HepG2 (cell line): ENCODE results near the gene ZBTB20. TPM values are rescaled to one million over a fixed set of nuclear protein-coding genes. Genes with fewer than 3 reads are reported as not detected.

ENCODE experiments used
- CTCF ChIP-seq: sonication (generic); formaldehyde crosslinking; IDR thresholded peaks from 2 replicates; pipeline ENCODE4 v1.5.0; 2020; ENCODE audit warnings: mild to moderate bottlenecking, missing genetic modification reagents, moderate library complexity
- DRAP1 ChIP-seq: IDR thresholded peaks from 2 replicates; pipeline ENCODE4 v1.6.1; 2016; ENCODE audit warnings: missing genetic modification reagents, missing compliant biosample characterization
- DZIP1 ChIP-seq: sonication (generic); formaldehyde crosslinking; IDR thresholded peaks from 2 replicates; pipeline ENCODE4 v1.5.0; 2020; ENCODE audit warnings: mild to moderate bottlenecking, missing genetic modification reagents
- GATA4 ChIP-seq: sonication (generic); IDR thresholded peaks from 2 replicates; pipeline ENCODE4 v1.6.1; 2016; ENCODE audit warnings: antibody characterized with exemption, low read depth, borderline replicate concordance
- JARID2 ChIP-seq: sonication (generic); formaldehyde crosslinking; IDR thresholded peaks from 2 replicates; pipeline ENCODE4 v1.8.1; 2023; ENCODE audit warnings: missing genetic modification reagents, inconsistent platforms; ENCODE audit not compliant: insufficient replicate concordance
- KMT2B ChIP-seq: IDR thresholded peaks from 2 replicates; pipeline ENCODE4 v1.6.1; 2016; ENCODE audit warnings: missing genetic modification reagents, missing compliant biosample characterization
- MAFF ChIP-seq: IDR thresholded peaks from 2 replicates; pipeline ENCODE4 v1.6.1; 2011; ENCODE audit warnings: low read depth, low read length, improper control_type of control experiment
- MAZ ChIP-seq, 2 experiments: sonication (generic) in 1 of 2; formaldehyde crosslinking in 1 of 2; IDR thresholded peaks; 2 replicates each; pipeline versions ENCODE4 v1.5.0 to v1.6.1; 2012 to 2020; ENCODE audit warnings: low read depth in 2 of 2, mild to moderate bottlenecking in 2 of 2, borderline replicate concordance in 1 of 2, improper control_type of control experiment in 1 of 2, low read length in 1 of 2, missing genetic modification reagents in 1 of 2, moderate library complexity in 1 of 2
- NFIB ChIP-seq: sonication (generic); formaldehyde crosslinking; IDR thresholded peaks from 2 replicates; pipeline ENCODE4 v1.9.0; 2021; ENCODE audit warnings: missing genetic modification reagents, mild to moderate bottlenecking, borderline replicate concordance
- PITX1 ChIP-seq: sonication (generic); formaldehyde crosslinking; IDR thresholded peaks from 2 replicates; pipeline ENCODE4 v1.5.1; 2020; ENCODE audit warnings: mild to moderate bottlenecking, missing genetic modification reagents
- POGK ChIP-seq: sonication (generic); formaldehyde crosslinking; conservative IDR thresholded peaks from 2 replicates; pipeline ENCODE4 v1.8.0; 2022; ENCODE audit warnings: mild to moderate bottlenecking, moderate library complexity, missing genetic modification reagents
- POGZ ChIP-seq: sonication (generic); formaldehyde crosslinking; IDR thresholded peaks from 2 replicates; pipeline ENCODE4 v1.4.0; 2020; ENCODE audit warnings: mild to moderate bottlenecking, missing genetic modification reagents
- PRPF4 ChIP-seq: fragments of 200-400 bp; formaldehyde crosslinking; IDR thresholded peaks from 2 replicates; pipeline ENCODE4 v1.6.1; 2016; ENCODE audit warnings: low read length, low read depth; ENCODE audit not compliant: poor library complexity, severe bottlenecking
- SOX13 ChIP-seq, 3 experiments: fragments of 450-650 bp in 1 of 3; sonication (generic) in 1 of 3; formaldehyde crosslinking in 1 of 3; IDR thresholded peaks in 2 of 3; conservative IDR thresholded peaks in 1 of 3; 2 replicates each; pipeline versions ENCODE4 v1.5.0 to v1.6.1; 2016 to 2020; ENCODE audit warnings: antibody characterized with exemption in 1 of 3, mild to moderate bottlenecking in 1 of 3, missing compliant biosample characterization in 1 of 3, missing genetic modification reagents in 1 of 3, moderate library complexity in 1 of 3
- ZFX ChIP-seq: sonication (generic); formaldehyde crosslinking; IDR thresholded peaks from 2 replicates; pipeline ENCODE4 v1.4.0; 2020; ENCODE audit warnings: mild to moderate bottlenecking, low read depth, missing genetic modification reagents, moderate library complexity
- ZNF446 ChIP-seq: sonication (generic); formaldehyde crosslinking; IDR thresholded peaks from 2 replicates; pipeline ENCODE4 v1.5.0; 2020; ENCODE audit warnings: mild to moderate bottlenecking, missing genetic modification reagents
- ZNF512 ChIP-seq: sonication (generic); formaldehyde crosslinking; IDR thresholded peaks from 2 replicates; pipeline ENCODE4 v1.4.0; 2020; ENCODE audit warnings: mild to moderate bottlenecking, missing genetic modification reagents
- ZNF546 ChIP-seq: sonication (generic); formaldehyde crosslinking; conservative IDR thresholded peaks from 2 replicates; pipeline ENCODE4 v1.8.1; 2023; ENCODE audit warnings: mild to moderate bottlenecking, missing genetic modification reagents
- ZSCAN9 ChIP-seq: IDR thresholded peaks from 2 replicates; pipeline ENCODE4 v1.6.1; 2016; ENCODE audit warnings: borderline replicate concordance
- polyA plus RNA-seq, 8 experiments: library from polyadenylated mRNA; depleted of rRNA in 3 of 8; stranded (reverse) in 7 of 8; unstranded in 1 of 8; fragments of >200 nt; fragmentation: Illumina TruSeq in 4 of 8; extraction: Trizol in 4 of 8; gene quantifications; 2 replicates each; pipeline versions ENCODE4 v1.2.1 to v1.2.3, GENCODE V29; 2011 to 2016; ENCODE audit warnings: low read depth in 4 of 8, missing spikeins in 1 of 8, mixed read lengths in 1 of 8; ENCODE audit not compliant: insufficient read depth in 1 of 8
- total RNA-seq, 5 experiments: library from RNA; depleted of rRNA; stranded (reverse); fragments of >200 nt; fragmentation: Illumina TruSeq; extraction: Trizol; gene quantifications; 2 replicates each; pipeline ENCODE4 v1.2.3, GENCODE V29; 2016; ENCODE audit warnings: low read depth in 1 of 5

ZBTB20 gene
- total and polyA plus RNA-seq, 2 of the 13 experiments (the other 11 are each of a cell fraction or from before 2014, with no cell fraction given), result 1.9 to 8.8 TPM

- no peak for TF ChIP-seq PRPF4
- TF ChIP-seq CTCF (CRISPR knock-in tag), result peak; percentile 25
- TF ChIP-seq POGZ (CRISPR knock-in tag), result peak; percentile 87
- TF ChIP-seq DRAP1 (CRISPR knock-in tag), result peak; percentile 30; the same call in 1 of the 2 replicates
- TF ChIP-seq GATA4, result peak; percentile 91; the same call in 1 of the 2 replicates
- TF ChIP-seq ZSCAN9, result peak; percentile 68; the same call in 1 of the 2 replicates
- no peak for TF ChIP-seq MAZ (IDR thresholded peaks at IDR 0.05; ENCODE audit: borderline replicate concordance, low read depth, low read length)
- TF ChIP-seq MAZ (CRISPR knock-in tag; IDR thresholded peaks at IDR 0.05; ENCODE audit: low read depth), result peak; percentile 58
- TF ChIP-seq PITX1, result peak; percentile 90
- 0 out of 2 replicates have a peak, but pooled peaks have one; percentile 31 for TF ChIP-seq POGK
- no peak for TF ChIP-seq ZNF446 (CRISPR knock-in tag)
- TF ChIP-seq ZNF512 (CRISPR knock-in tag), result no peak
- no peak for TF ChIP-seq ZNF546 (CRISPR knock-in tag)
- 0 out of 2 replicates have a peak, but pooled peaks have one; percentile 44 for TF ChIP-seq KMT2B (CRISPR knock-in tag)
- TF ChIP-seq ZFX, result peak; percentile 18; the same call in 1 of the 2 replicates
- TF ChIP-seq DZIP1 (CRISPR knock-in tag), result no peak
- no peak for TF ChIP-seq JARID2
- TF ChIP-seq MAFF, result no peak
- TF ChIP-seq SOX13 (IDR thresholded peaks at IDR 0.05), result peak; percentile 75
- TF ChIP-seq SOX13 (CRISPR knock-in tag; conservative IDR thresholded peaks at IDR 0.05 in 1 of 2, IDR thresholded peaks at IDR 0.05 in 1 of 2), result peak in 1 of 2 experiments; percentile 94; a peak in 2 of 4 replicates
- TF ChIP-seq NFIB (CRISPR knock-in tag), result no peak
These were observed 440.4 kb downstream of the ZBTB20 start (continued) for GRCh38 chr3:114706591-114707232.
